ENCODE results near the gene MAP2K5.
A peak's percentile ranks its signal among the peaks of the same experiment; 100 is the strongest.

Gene MAP2K5

GRCh38 chr15:67788986-67789385, 246.5 kb downstream of the MAP2K5 start:
- DNase-seq: no peak

DNA sequence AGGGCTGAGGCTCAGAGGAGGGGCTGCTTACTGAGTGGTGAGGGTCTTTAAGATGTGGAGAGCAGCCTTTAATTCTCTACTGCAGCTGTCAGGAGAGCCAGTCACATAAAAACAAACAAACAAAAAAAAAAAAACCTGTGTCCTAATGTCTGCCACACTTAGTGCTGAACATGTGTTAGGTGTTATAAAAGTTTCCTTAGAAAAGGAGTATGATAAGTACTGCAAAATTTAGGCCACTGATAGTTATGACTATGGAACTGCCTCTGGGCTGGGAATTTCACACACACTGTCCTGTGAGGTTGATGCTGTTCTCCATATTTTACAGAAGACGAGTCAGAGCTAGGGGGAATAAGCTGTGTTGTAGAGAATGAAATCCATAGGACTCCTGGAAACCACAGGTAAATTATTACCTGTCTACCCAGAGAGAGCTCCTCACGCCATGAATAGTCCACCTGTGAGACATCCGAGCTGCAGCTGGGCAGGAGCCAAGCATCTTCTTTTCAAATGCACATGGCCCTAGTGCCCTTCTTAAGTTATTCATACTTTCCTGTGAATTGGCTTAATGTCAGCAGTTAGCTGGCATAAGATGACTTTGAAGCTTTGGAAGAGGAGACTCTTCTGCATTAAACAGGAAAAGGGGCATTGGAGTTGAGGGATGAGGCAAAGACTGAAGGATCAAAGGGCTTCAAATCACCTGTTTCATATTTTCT, 248.3 kb downstream of the MAP2K5 start:
- no peak for DNase-seq

DNA sequence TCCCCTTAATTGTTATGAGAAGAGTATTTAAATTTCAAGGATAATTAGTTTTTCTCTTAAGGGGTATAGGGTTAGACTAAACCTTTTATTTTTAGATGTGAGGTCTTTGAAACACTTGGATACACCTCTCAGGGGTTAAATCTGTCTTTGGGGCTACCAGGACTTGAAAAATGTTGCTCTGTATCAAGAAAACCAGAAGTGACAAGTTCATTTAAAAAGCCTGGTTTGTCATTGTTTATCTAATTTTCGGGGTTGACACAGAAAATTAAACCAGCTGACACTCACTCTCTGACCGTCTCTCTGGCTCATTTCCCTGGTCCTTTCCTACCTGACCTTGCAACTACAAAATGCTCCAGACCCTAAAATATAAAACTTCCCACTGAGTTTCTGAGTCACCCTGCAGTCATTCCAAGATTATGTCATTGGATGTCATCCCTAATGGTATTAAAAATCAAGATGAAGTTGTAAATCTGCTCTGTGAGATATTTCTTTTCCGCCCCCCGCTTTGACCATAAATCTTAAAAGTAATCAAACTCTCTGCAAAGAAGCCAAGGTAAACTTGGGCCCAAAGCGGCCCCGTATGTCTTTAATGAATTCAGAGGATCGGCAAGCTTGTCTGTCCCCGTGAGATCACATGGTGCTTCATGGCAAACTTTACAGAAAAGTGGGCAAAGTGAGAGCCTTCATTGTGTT, 249.9 kb downstream of the MAP2K5 start:
- no peak for DNase-seq

DNA sequence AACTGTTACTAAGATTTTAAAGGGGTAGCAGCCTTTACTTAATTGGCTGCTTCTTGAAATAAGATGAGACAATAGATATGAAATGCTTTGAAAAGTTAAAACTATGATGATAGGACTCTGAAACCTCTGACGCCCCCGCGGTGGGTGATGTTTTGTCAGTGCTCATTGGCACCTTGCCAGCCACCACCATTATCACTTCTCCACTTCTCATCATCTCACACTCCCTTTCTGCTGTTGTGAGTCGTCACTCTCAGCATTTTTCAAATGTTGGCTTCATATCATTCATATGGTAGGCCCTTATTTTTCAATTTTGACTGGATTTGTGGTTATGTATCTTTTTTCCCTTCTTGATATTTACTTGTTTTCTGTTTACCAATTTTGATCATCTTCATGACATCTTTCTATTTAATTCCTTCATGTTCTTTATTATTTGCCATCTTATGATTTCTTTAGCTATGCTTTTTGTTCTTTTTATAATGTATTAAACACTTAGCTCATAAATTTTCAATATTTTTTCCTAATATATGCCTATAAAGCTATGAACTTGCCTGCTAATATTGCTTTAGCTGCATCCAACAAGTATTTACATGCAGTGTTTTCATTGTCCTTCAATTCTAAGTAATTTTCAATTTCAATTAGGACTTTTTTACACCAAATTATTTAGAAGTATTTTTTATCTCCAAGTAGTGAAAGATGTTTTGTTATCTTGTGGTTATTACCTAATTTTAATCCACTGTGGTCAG, 252.5 kb downstream of the MAP2K5 start:
- peak; percentile 62 for DNase-seq

DNA sequence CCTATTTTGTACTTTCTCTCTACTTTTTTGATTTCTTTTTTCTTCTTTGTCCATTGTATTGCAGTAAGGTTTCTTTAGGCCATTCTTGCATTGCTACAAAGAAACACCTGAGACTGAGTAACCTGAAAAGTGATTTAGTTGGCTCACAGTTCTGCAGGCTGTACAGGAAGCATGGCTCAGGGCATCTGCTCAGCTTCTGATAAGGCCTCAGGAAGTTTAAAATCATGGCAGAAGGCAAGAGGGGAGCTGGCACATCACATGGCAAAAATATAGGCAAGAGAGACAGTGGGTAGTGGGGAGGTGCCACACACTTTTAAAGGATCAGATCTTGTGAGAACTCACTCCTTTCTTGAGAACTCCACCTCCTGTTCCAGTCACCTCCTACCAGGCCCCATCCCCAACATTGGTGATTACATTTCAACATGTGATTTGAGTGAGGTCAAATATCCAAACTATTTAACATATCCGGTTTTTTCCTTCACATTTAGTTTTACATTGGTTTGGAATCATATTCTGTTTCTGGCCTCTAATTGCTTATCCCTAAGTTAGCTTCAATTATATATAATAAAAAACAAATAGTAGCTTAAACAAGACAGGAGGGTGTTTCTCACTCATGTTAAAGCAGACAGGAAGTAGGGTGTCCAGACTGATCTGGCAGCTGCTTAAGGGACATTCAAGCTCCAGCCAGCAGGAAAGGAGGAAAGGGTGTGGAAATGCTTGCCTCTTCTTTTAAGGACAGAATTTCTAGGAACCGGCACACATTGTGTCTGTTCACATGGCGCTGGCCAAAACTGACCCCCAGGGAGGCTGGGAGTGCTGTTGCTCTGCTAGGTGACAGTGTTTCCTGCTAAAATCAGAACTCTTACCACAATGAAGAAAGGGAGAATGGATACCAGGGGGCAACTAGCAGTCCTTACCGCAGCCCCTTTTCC, 254.0 kb downstream of the MAP2K5 start:
- DNase-seq: no peak

GRCh38 chr15:67799801-67800205, 257.3 kb downstream of the MAP2K5 start:
- DNase-seq: no peak

DNA sequence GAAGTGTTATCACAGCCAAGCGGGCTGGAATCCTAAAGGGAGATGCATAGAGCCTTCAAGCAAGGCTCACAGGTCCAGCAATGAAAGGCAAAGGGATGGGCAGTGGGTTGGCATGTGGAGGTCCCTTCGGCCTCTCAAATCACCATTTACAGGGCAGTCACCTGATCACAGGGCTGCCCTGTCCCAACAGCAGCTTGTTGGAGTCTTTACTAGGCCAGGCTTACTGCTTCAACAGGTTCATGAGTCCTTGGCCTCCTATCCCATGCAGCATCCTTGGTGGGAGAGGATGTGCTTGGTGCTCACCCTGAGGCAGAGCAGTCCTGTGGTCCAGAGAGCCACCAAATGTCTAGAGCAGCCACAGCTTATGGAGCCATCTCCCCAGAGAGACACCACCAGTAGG, 258.6 kb downstream of the MAP2K5 start:
- no peak for DNase-seq

DNA sequence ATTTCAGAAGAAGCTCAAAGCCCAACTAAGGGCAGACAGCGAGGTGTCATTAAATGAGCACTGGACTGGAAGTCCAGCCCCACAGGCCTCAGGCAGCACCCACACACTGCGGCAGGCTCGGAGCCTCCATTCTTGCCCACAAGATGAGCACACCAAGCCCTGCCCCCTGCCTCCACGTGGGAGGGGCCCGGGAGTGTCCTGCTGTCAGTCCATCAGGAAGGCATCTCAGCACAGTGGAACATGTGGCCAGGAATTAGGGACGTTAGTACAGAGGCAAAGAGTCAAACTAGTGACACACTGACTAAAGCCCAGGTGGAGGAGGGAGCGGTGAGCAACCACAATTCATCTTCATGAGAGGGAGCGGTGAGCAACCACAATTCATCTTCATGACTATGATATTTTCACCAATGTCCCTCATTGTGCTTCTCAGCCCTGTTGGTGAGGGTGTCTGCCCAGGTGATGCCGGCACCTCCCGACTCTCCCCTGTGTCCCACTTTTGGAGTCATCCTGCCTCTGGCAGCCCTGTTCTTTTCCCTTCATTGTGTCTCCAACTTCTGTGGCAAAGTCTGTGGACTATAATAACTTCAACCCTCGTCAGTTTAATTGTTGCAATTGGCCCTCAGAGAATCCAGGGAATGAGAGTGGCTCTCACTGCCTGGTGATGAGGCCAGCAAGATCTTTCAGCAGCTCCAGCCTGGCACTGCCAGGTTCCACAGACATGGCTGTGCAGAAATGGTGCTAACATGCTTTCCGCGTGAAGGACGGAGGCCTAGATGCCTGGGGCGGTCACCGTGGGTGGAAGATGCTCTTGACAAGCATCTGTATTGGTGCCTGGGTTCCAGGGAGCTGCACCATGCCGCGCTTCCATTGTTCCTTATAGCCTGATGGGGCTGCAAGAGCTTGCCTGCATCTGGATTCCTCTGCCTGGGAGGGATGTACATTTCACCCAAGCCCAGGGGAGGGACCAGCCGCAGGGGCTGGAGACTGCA, 259.7 kb downstream of the MAP2K5 start:
- no peak for DNase-seq

DNA sequence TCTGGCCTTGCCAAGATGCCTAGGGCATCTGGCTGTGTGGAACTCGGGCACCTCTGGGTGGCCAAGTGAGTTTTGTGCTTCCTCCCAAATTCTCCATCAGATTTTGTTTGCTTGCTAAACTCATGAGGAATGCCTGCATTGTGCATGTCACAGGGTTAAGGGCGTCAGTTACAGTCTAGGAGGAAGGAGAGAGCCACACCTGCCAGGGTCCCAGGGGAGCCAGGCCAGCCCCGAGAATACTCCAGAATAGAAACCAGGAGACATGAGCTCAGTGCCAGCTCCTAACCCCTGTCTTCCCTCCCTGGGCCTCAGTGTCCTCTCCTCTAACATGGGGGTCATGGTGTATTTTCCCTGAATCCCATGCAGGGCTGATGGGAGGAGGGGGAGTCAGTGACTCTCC, 260.8 kb downstream of the MAP2K5 start:
- no peak for DNase-seq

DNA sequence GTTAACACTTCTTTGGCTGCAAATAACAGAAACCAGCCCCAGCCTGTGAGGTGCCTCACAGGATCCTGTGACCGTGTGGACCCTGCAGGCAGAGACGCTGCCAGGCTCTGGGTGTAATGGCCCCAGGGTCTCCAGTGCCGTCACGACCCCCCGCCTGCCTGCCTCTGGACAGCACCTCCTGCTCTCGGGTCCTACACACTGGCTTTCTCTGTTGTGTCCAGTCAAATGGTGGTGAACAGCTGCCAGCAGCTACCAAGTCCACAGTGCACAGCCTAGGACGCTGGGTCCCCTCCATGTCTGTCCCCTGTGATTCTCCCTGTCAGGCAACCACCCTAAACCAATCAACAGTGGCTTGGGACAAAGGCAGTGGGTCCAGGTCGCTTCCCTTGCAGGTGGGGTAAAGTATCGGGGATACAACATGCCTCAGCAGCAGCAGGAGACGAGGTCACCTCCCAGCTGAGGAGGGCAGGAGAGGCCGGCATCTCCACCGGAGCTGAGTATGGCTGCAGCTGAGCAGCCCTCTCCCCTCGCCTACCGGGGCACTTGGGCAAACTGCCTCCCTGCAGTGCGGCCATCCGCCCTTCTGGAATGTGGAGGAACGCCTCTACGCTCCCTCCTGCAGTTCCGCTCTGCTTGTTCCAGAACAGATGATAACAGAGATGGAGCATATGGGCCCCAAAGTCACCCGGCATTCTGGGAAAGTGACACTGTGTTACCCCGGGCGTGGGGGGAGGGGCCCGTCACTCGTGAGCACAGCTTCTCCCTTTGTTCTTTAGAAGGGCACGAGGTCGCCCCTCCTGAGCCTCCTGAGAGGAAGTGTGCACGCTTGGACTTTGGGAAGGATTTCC, 261.7 kb downstream of the MAP2K5 start:
- DNase-seq: no peak

DNA sequence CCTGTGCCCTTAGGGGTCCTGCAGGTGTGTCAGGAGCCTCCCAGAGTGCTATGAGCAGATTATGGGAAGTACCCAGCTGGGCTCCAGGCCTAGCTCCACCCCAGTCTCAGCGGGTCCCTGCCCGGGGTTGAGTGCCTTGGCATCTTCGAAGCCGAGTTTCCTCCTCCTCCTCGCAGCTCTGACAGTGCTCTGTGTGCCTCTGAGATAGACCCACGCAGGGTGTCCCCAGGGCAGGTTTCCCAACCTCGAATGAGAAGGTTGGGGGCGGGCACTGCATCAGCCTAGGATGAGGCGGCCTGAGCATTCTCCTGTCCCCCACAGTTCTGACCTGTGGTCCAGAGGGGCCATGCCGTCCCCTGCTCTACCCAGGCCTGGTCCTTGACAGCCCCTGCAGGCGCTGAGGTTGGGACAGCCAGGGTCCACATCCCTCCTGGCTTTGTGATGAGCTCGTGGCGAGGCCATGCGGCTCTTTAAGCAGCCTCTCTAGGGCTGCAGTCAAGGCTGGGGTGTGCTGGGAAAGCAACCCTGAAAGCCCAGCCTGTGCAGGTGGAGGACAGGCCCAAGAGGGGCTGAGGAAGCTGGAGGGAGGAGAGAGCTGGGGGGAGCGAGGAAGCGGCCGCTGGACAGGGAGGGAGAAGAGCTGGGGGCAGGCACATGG, 262.6 kb downstream of the MAP2K5 start:
- DNase-seq: no peak

- no peak for DNase-seq
Observed at GRCh38 chr15:67805666-67806516, 263.4 kb downstream of the MAP2K5 start.

DNA sequence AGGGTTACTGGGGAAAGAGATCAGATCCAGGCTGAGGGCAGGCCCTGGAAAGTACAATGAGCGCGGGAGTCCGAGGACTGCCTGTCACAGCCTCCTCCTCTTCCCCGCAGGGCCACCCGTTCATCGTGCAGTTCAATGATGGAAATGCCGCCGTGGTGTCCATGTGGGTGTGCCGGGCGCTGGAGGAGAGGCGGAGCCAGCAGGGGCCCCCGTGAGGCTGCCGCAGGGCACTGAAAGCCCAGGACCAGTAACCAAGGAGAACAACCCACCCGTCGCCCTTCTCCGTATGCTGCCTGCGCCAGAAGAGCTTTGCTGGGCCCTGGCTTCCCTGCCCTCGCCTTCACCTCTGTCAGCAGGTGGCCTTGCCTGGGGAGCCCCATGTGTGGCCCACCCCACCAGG, 264.0 kb downstream of the MAP2K5 start:
- no peak for DNase-seq

- DNase-seq: no peak
Observed at GRCh38 chr15:67807141-67807540, 264.6 kb downstream of the MAP2K5 start.

DNA sequence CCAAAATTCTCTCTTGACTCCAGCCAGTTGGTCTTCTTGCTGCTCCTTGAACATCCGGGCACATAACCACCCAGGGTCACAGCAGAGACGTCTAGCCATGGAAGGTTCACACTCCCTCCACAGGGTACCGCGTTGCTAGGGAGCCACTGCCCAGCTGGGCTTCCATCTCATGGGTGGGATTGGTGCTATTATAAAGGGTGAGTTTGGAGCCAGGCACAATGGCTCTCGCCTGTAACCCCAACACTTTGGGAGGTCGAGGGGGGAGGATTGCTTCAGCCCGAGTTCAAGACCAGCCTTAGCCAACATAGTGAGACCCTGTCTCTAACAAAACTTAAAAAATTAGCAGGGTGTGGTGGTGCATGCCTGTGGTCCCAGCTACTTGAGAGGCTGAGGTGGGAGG, 265.3 kb downstream of the MAP2K5 start:
- no peak for DNase-seq

DNA sequence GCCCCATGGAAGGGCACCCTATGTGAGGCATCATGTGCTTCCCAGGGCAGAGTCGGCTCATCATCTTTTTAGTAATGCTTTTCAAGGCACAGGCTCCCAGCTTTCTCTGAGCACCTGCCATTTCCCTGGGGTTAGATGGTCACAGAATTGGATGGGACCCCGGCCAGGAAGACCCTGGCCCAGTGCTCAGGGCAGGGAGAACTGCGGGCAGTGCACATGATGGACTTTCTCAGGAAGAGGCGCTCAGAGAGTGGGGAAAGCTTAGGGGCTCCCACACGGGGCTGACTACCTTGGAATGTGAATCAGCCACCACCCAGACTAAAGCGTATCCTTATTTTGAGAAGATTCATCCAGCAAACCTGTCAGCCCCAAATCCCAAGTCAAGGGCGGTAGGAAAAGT, 266.3 kb downstream of the MAP2K5 start:
- DNase-seq: no peak

DNA sequence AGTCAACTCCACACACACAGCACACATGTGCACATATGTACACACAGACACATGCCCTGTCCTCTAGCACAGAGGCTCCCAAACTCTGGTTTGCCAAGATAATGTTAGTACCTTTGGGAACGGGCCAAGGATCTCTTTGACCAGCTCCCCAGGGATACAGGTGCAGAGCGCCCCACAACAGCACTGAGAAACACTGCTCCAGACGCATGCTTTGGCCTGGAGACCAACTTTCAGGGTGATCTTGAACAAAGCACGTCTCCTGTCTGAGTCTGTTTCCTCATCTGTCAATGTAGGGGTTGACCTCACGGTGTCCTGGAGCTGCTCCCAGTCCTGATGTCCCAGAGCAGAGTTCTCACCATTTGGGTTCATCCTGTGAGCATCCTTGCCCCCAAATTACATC, 266.9 kb downstream of the MAP2K5 start:
- DNase-seq: no peak

DNA sequence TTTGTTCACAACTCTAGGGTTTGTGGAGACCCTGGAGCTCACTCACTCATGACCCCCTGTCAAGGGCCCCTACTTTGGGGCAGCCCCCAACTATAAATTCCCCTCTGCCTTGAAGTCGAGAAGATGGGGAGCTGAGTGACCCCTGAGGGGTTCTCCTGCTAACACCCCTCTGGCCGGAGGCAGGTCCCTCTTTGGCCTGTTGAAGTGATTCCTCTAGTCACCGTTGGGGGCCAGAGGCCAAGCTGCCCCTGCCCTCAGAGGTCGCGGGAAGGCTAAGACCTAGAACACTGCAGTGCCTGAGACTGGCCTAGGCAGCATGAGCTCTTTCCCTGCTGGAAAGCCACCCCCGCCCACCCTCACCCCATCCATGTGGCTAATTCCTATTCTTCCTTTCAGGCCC, 267.4 kb downstream of the MAP2K5 start:
- no peak for DNase-seq

DNA sequence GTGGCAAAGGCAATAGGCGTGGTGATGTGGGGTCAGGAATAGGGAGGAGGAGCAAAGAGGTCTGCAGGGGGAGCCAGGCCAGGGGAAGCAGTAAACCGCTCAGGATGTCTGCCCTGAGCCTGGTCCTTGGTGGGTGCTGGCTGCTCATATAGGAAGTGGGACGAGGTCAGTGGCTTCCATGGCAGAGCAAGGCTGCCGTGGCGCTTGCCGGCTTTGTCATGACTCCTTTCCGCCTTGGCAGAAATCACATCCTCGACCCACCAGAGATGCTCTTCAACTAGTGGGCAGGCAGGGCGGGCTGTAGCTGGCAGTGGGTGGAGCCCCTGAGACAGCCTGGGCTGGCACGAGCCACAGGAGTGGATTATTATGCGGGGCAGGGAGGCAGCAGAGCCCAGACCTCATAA, 269.7 kb downstream of the MAP2K5 start:
- no peak for DNase-seq

Data from stimulated activated CD4-positive, alpha-beta T cell treated with anti-CD3 and anti-CD28 coated beads, Interleukin-15, amount 100 ng/mL, for 24 hours (primary cell).